ENCODE results near the gene CBX5.
A peak's percentile ranks its signal among the peaks of the same experiment; 100 is the strongest.
"Not testable (repeated sequence)": the region's sequence is repeated elsewhere in the genome, so short reads cannot be mapped to it uniquely, and the experiment has no call there.

Gene CBX5

GRCh38 chr12:54279632-54280467, at the start of gene CBX5:
Gene CBX5, minus strand, starts transcription at chr12:54280122. Its CDS starts 22,472 bp downstream, at chr12:54257650.
- DNase-seq (ENCODE audit: low read depth in 2 of 2) = peak; percentile 99 to 100

- no peak for DNase-seq (ENCODE audit: low read depth in 2 of 2)
These were observed 48.8 kb upstream of the CBX5 start for GRCh38 chr12:54328595-54329337.

GRCh38 chr12:54325442-54326109, 45.7 kb upstream of the CBX5 start:
- DNase-seq (ENCODE audit: low read depth in 2 of 2) = not testable (repeated sequence)

GRCh38 chr12:54324617-54325441, 44.9 kb upstream of the CBX5 start, which contains the start of gene COPZ1:
Gene COPZ1, plus strand, starts transcription at chr12:54325131. Its CDS starts 33 bp downstream, at chr12:54325164.
- peak; percentile 87 to 91 for DNase-seq (ENCODE audit: low read depth in 2 of 2)

- no peak for DNase-seq (ENCODE audit: low read depth in 2 of 2)
These were observed 41.4 kb upstream of the CBX5 start for GRCh38 chr12:54321363-54321762.

- DNase-seq (ENCODE audit: low read depth in 2 of 2) = not testable (repeated sequence)
These were observed 32.4 kb upstream of the CBX5 start for GRCh38 chr12:54312309-54312708.

GRCh38 chr12:54311051-54311450, 31.1 kb upstream of the CBX5 start:
- no peak for DNase-seq (ENCODE audit: low read depth in 2 of 2)

GRCh38 chr12:54306925-54307741, 27.2 kb upstream of the CBX5 start:
- no peak for DNase-seq (ENCODE audit: low read depth in 2 of 2)

GRCh38 chr12:54304187-54304810, 24.4 kb upstream of the CBX5 start:
- DNase-seq (ENCODE audit: low read depth in 2 of 2) = no peak

- DNase-seq (ENCODE audit: low read depth in 2 of 2) = no peak
These were observed 23.7 kb upstream of the CBX5 start for GRCh38 chr12:54303640-54304039.

- no peak for DNase-seq (ENCODE audit: low read depth in 2 of 2)
These were observed 21.6 kb upstream of the CBX5 start for GRCh38 chr12:54301428-54302048.

- no peak for DNase-seq (ENCODE audit: low read depth in 2 of 2)
These were observed 21.0 kb upstream of the CBX5 start, which contains the start of gene NFE2 for GRCh38 chr12:54300732-54301427. Gene NFE2, minus strand, starts transcription at chr12:54301015. Its CDS starts 5,767 bp downstream, at chr12:54295248.

GRCh38 chr12:54300225-54300731, 20.4 kb upstream of the CBX5 start:
- DNase-seq (ENCODE audit: low read depth in 2 of 2) = no peak

GRCh38 chr12:54299515-54300224, 19.7 kb upstream of the CBX5 start:
- DNase-seq (ENCODE audit: low read depth in 2 of 2) = no peak

- DNase-seq (ENCODE audit: low read depth in 2 of 2) = no peak
These were observed 19.0 kb upstream of the CBX5 start for GRCh38 chr12:54298904-54299303.

- no peak for DNase-seq (ENCODE audit: low read depth in 2 of 2)
These were observed 16.6 kb upstream of the CBX5 start for GRCh38 chr12:54296393-54297099.

- no peak for DNase-seq (ENCODE audit: low read depth in 2 of 2)
These were observed 15.1 kb upstream of the CBX5 start for GRCh38 chr12:54294953-54295566.

All from activated CD8-positive, alpha-beta memory T cell treated with anti-CD3 and anti-CD28 coated beads for 4 hours (primary cell).